HG02885 (cell line): Measurements from ENCODE around the gene FOXN4.

Experiments
- ATAC-seq: cut with Tn5 transposase; IDR thresholded peaks from one replicate; pipeline ENCODE4 v1.9.1; 2021; ENCODE audit warnings: mild to moderate bottlenecking; ENCODE audit not compliant: unreplicated experiment, poor library complexity

Gene FOXN4

DNA sequence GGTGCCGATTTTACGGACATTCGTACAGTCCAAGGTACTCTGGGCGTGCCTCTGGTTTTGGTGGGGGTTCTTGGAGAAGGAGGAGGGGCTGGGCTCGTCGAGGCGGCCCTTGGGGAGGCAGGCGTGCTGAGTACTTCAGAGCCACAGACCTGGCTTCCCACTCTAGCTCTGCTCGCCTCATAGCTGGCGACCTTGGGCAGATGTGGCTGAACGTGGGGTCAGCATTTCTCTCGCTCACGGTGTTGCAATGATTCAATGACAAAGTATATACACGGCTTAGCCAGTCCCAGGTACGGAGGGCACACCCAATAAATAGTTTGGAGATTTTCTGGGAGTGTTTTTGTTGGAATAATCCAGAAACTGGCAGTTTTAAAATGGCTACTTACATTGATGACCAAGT lies 75.1 kb downstream of the FOXN4 start:
- no peak for ATAC-seq

DNA sequence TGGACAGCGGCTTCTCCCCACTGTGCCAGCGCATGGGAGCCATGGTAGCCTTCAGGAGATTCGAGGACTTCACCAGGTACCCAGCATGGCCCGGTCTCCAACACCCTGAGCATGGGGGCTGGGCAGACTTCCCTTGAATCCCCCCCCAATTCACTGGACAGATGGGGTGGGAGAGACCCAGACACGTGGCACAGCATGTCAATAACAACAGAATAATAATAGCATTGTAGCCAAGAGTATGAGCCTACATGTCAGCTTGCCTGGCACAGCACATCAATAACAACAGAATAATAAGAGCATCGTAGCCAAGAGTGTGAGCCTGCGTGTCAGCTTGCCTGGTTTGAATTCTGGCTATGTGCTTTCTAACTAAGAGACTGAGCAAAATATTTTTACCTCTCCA lies 76.4 kb downstream of the FOXN4 start:
- no peak for ATAC-seq

DNA sequence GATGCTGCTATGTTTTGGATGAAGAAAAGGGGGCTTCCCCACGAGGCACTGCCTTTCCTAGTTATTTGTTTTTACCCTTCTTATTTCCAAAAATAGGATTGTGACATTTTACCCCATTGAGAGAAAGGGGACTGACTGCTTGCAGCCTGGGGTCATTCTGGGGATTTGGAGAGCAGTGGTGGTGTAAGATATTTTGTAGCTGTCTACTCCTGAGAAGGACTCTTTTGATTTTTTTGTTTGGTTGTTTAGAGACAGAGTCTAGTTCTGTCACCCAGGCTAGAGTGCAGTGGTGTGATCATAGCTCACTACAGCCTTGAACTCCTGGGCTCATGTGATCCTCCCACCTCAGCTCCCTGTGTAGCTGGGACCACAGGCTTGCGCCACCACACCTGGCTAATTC lies 78.9 kb downstream of the FOXN4 start:
- no peak for ATAC-seq

DNA sequence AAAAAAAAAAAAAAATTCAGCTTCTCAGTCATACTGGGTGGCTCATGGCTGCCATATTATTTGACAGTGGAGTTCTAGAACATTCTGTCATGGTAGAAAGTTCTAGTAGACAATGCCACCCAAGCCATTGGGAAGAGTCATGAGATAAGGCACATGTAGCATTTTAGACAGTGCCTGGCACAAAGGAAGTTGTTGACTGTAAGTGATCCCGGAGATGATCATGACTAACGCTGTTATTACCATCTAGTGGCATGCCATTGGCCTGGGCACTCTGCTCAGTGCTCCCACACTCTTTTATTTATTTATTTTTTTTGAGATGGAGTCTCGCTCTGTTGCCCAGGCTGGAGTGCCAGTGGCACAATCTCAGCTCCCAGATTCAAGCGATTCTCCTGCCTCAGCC lies 80.4 kb downstream of the FOXN4 start:
- ATAC-seq, result no peak
